Measurements from ENCODE around the gene PPP2R1B.

Gene PPP2R1B

DNA sequence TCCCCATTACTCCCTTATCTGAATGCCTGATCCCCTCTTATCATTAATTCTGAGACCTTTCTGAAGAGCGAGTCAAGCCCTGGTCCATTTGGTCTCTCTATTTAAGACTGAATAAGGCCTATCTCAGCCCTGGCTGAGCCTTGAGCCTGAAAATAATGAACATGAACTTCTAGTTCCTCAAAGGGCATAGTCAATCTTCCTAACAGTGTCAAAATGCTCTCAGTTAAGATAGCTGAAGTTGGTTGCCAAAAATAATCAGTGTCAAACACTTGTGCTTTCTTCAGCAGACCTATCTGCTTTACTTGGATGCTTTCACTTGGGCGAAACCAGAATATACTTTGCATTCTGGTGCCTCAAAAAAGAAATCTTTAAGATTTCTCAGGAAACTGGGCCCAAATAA is 42.6 kb upstream of the PPP2R1B start:
- no peak for TF ChIP-seq CTCF (IDR thresholded peaks at IDR 0.05; ENCODE audit: borderline replicate concordance, insufficient read depth, low read depth, low read length)
- no peak overlapping the region for H3K4me3 ChIP-seq (ENCODE audit: low read depth, low read length)

GRCh38 chr11:111808063-111808588 is 41.9 kb upstream of the PPP2R1B start:
- TF ChIP-seq CTCF (IDR thresholded peaks at IDR 0.05; ENCODE audit: borderline replicate concordance, insufficient read depth, low read depth, low read length): no peak
- H3K4me3 ChIP-seq (ENCODE audit: low read depth, low read length): no peak overlapping the region

DNA sequence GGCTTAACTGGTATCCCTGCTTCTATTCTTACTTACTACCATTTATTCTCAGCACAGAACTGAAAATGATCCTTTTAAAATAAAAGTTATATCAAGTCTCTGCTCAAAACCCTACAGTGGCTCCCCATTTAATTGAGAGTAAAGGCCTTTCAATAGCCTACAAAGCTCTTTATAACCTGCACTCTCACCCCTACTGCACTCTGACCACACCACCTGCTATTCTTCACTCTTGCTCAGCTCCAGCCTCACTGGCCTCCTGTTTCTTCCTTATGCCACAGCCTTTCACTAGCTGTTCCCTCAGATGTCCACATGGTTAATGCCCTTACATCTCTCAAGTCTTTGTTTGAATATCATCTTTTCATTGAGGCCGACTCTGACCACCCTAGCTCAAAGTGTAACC is 40.9 kb upstream of the PPP2R1B start:
- TF ChIP-seq CTCF (IDR thresholded peaks at IDR 0.05; ENCODE audit: borderline replicate concordance, insufficient read depth, low read depth, low read length): no peak
- no peak overlapping the region for H3K4me3 ChIP-seq (ENCODE audit: low read depth, low read length)

DNA sequence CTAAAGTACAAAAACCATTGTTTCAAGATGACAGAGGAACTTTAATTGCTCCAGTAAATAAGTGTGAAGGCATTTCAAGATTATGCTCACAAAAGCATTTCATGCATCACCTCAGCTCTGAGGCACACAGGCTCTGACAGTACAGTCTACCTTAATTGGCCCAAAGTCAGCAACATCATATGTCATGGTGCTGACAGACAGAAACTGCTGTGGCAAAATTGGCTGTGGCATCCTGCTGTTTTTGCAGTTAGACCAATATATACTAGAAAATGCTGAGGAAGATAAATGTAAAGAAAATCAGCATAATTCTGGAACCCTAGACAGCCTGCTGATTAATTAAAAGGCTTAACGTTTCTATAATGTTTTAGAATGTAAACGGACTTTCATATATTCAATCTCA is 34.9 kb upstream of the PPP2R1B start:
- TF ChIP-seq CTCF (IDR thresholded peaks at IDR 0.05; ENCODE audit: borderline replicate concordance, insufficient read depth, low read depth, low read length): no peak
- no peak overlapping the region for H3K4me3 ChIP-seq (ENCODE audit: low read depth, low read length)

- TF ChIP-seq CTCF (IDR thresholded peaks at IDR 0.05; ENCODE audit: borderline replicate concordance, insufficient read depth, low read depth, low read length): no peak
- no peak overlapping the region for H3K4me3 ChIP-seq (ENCODE audit: low read depth, low read length)
These were observed 32.1 kb upstream of the PPP2R1B start for GRCh38 chr11:111798279-111798678.

DNA sequence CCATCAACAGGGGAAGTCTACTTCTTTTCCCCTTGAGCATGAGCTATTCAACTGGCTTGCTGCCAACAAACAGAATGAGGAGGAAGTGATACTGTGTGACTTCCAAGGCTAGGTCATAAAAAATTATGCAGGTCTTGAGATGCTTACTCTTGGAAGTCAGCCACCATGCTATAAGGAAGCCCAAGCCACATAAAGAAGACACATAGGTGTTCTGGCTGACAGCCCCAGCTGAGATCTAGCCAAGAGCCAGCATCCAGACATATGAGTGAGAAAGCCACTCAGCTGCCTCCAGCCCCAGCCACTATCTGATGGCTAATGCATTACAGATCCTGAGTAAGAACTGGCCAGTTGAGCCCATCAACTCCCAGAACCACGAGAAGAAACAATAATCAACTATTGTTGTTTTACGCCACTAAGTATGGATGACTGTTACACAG is 31.0 kb upstream of the PPP2R1B start:
- no peak for TF ChIP-seq CTCF (IDR thresholded peaks at IDR 0.05; ENCODE audit: borderline replicate concordance, insufficient read depth, low read depth, low read length)

GRCh38 chr11:111796696-111797095 is 30.5 kb upstream of the PPP2R1B start:
- TF ChIP-seq CTCF (IDR thresholded peaks at IDR 0.05; ENCODE audit: borderline replicate concordance, insufficient read depth, low read depth, low read length): no peak
- no peak overlapping the region for H3K4me3 ChIP-seq (ENCODE audit: low read depth, low read length)

More for the DNA sequence above, 31.0 kb upstream of the PPP2R1B start:
- no peak overlapping the region for H3K4me3 ChIP-seq (ENCODE audit: low read depth, low read length)
